Left cardiac atrium (tissue), 4 donors: ENCODE results near the gene CDKN2D. TPM values are rescaled to one million over a fixed set of nuclear protein-coding genes. Genes with fewer than 3 reads are reported as not detected.
"Not testable (repeated sequence)": the region's sequence is repeated elsewhere in the genome, so short reads cannot be mapped to it uniquely, and the experiment has no call there.

Source experiments
- ATAC-seq, 2 donors: fragments of 200-7000 bp; cut with Tn5 transposase; one replicate each; pipeline ENCODE4 v1.9.1; 2020; ENCODE audit warnings: mild to moderate bottlenecking in 2 of 2, moderate library complexity in 2 of 2
- DNase-seq: peaks from one replicate; pipeline ENCODE4 v3.0.0-alpha.2; 2020
- intact Hi-C, 2 donors: fragments of 100-400 bp; cut with DNase I; formaldehyde crosslinking; loops; one replicate each; pipeline versions ENCODE4 v1.14.1 to v1.15.1; 2022 to 2023
- microRNA-seq, 2 donors: library from miRNA; unstranded; fragments of <30 nt; microRNA quantifications; one replicate each; pipeline ENCODE4 v1.2.0, GENCODE V29; 2020
- total RNA-seq, 2 donors: library from RNA; stranded (reverse); fragmentation: NEBNext Ultra II Directional; extraction: Animal tissue kit (Norgen Biotek cat#: 25700); gene quantifications; one replicate each; pipeline ENCODE4 v1.2.1, GENCODE V29; 2021
- donor health status: DM: no; HTN: yes; CAD: no.
- donor health status: DM: no; HTN: yes; CAD: no; lungs with severe emphysema.
- donor health status: DM: yes; HTN: yes; CAD: no.
- donor health status: Dilated cardiomyopathy.

CDKN2D gene
- total RNA-seq, 2 donors from 2014 or later, result 6.6 TPM

GRCh38 chr19:10535613-10536012 is 33.2 kb downstream of the CDKN2D start:
- no peak for DNase-seq
- intact Hi-C loops, result no loop called here
- ATAC-seq, result no peak

GRCh38 chr19:10533646-10534386 is 35.0 kb downstream of the CDKN2D start:
- peak in 1 of 2 donors; percentile 48 for ATAC-seq
- no peak for DNase-seq
- intact Hi-C loops, result no loop called here

- DNase-seq (no peak), ATAC-seq (no peak)
- intact Hi-C loops, result no loop called here
These were observed 36.3 kb downstream of the CDKN2D start for GRCh38 chr19:10532457-10532856.

GRCh38 chr19:10526887-10527286 is 41.9 kb downstream of the CDKN2D start:
- ATAC-seq, DNase-seq, intact Hi-C loops: not testable (repeated sequence)

- no peak for ATAC-seq
- DNase-seq, result no peak
- intact Hi-C loops, result no loop called here
These were observed 43.1 kb downstream of the CDKN2D start for GRCh38 chr19:10525636-10526035.

GRCh38 chr19:10523135-10523636 is 45.6 kb downstream of the CDKN2D start:
- DNase-seq (no peak), ATAC-seq (no peak)
- intact Hi-C loops, result no loop called here

GRCh38 chr19:10521461-10522171 is 47.2 kb downstream of the CDKN2D start:
- ATAC-seq, result no peak
- intact Hi-C loops, result no loop called here
- no peak for DNase-seq

GRCh38 chr19:10520652-10521318 is 48.0 kb downstream of the CDKN2D start:
- intact Hi-C loops, result no loop called here
- no peak for ATAC-seq
- no peak for DNase-seq

- intact Hi-C loops, result no loop called here
These were observed 49.4 kb downstream of the CDKN2D start for GRCh38 chr19:10519421-10519820.

GRCh38 chr19:10518444-10519361 is 50.1 kb downstream of the CDKN2D start:
- ATAC-seq, result peak in 1 of 2 donors; percentile 5
- no peak for DNase-seq

More at GRCh38 chr19:10519421-10519820, 49.4 kb downstream of the CDKN2D start:
- ATAC-seq (no peak), DNase-seq (no peak)

GRCh38 chr19:10517760-10518443 is 50.9 kb downstream of the CDKN2D start:
- DNase-seq (no peak), ATAC-seq (peak; percentile 52 to 62)
- intact Hi-C loops, result no loop called here

More at GRCh38 chr19:10518444-10519361, 50.1 kb downstream of the CDKN2D start:
- intact Hi-C loops, result no loop called here

- no peak for DNase-seq
- peak; percentile 48 to 65 for ATAC-seq
These were observed 51.4 kb downstream of the CDKN2D start, which contains the start of gene S1PR5 for GRCh38 chr19:10517361-10517759. Gene S1PR5, minus strand, starts transcription at chr19:10517447. Its CDS starts 2,436 bp downstream, at chr19:10515011.

GRCh38 chr19:10516671-10517286 is 52.0 kb downstream of the CDKN2D start:
- ATAC-seq (no peak), DNase-seq (no peak)
- intact Hi-C loops, result no loop called here

More at GRCh38 chr19:10517361-10517759, 51.4 kb downstream of the CDKN2D start, which contains the start of gene S1PR5:
- intact Hi-C loops, result no loop called here

Small RNA genes within 50 kb of the gene (microRNA-seq; reads per million reads assigned to microRNA genes)
- gene MIR1238, result 0 reads per million in 2 donors

Other genes with a start within 250 kb of the CDKN2D start
- gene RAVER1, start 235.4 kb downstream of the CDKN2D start, total RNA-seq, result 10 to 100 TPM; 14.0 to 19.3 TPM
- 10 to 100 TPM; 23.4 to 25.3 TPM for gene ICAM3, start 229.4 kb downstream of the CDKN2D start, total RNA-seq
- gene TYK2, start 188.4 kb downstream of the CDKN2D start, total RNA-seq, result 10 to 100 TPM; 57.3 to 59.3 TPM
- 100 to 1,000 TPM; 130 to 156 TPM for gene CDC37, start 165.4 kb downstream of the CDKN2D start, total RNA-seq
- gene PDE4A, start 148.4 kb downstream of the CDKN2D start, total RNA-seq, result 10 to 100 TPM; 13.5 to 13.7 TPM
- 10 to 100 TPM; 53.5 to 55.1 TPM for gene KEAP1, start 65.6 kb downstream of the CDKN2D start, total RNA-seq
- under 1 TPM; 0.21 to 0.29 TPM for gene S1PR5, start 51.5 kb downstream of the CDKN2D start, total RNA-seq
- 10 to 100 TPM; 41.6 to 50.2 TPM for gene ATG4D, start 25.1 kb downstream of the CDKN2D start, total RNA-seq
- gene KRI1, start 3.0 kb downstream of the CDKN2D start, total RNA-seq, result 10 to 100 TPM; 11.0 to 15.0 TPM
- under 1 TPM in 1 of 2 donors, not detected in 1; 0.55 TPM for gene AP1M2, start 18.3 kb upstream of the CDKN2D start, total RNA-seq
- 10 to 100 TPM; 83.9 to 97.3 TPM for gene SLC44A2, start 56.6 kb upstream of the CDKN2D start, total RNA-seq
- 100 to 1,000 TPM; 108 to 144 TPM for gene ILF3, start 85.4 kb upstream of the CDKN2D start, total RNA-seq
- gene QTRT1, start 132.5 kb upstream of the CDKN2D start, total RNA-seq, result 10 to 100 TPM; 24.7 to 28.2 TPM
- gene DNM2, start 149.1 kb upstream of the CDKN2D start, total RNA-seq, result 100 to 1,000 TPM; 125 to 186 TPM